ENCODE results near the gene TMEM183A.

Gene TMEM183A

DNA sequence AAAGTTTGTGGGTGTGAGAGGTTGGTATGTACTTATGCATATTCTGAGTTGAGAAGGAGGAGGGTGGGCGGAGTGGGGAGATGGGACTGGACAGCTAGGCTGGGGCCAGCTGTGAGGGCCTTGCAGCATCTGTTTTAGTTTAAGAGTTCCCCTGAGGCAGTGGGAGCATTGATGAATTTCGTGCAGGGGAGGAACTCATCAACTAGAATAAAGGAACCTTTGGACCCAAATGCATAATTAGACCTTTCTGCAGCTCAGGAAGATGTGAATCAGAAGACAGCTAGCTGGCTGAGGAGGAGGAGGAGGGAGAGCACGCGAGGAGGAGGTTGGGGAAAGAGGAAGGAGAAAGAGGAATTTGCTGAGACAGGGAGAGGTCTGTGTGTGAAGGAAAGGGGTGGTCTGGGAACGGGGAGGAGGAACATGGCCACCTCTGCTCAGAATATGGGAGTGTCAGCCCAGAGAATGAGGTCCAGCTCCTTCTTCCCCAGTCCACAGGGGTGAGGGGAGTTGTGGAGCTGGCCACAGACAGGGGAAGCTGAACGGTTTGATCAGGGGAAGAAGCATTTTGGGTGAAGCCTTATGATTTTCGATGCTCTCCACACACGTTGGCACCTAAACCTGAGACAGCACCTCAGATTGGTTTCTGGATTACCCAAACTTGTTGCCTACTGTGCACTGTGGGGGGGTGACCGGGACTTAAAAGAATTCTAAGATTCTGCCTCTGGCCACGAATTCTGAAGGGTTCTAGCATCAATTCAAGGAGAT lies 50.9 kb downstream of the TMEM183A start:
- Histone ChIP-seq H3K9me3 (ENCODE audit: low read length) (no peaks in the 10 kb centered on the region), H3K4me3 (ENCODE audit: low read depth, low read length, poor library complexity, severe bottlenecking) (no peak overlapping the region), H3K79me2 (ENCODE audit: insufficient read depth, low read length) (no peaks in the 10 kb centered on the region), H3K36me3 (ENCODE audit: insufficient read depth, low read length) (no peaks in the 10 kb centered on the region), H3K4me2 (ENCODE audit: low read length) (no peak overlapping the region), H3K9ac (ENCODE audit: low read length) (no peak overlapping the region), H3F3A (ENCODE audit: insufficient read depth, low read length) (no peaks in the 10 kb centered on the region), H2AFZ (ENCODE audit: low read length) (no peak overlapping the region), H3K27ac (ENCODE audit: low read depth, low read length, poor library complexity, severe bottlenecking) (no peak overlapping the region), H4K20me1 (ENCODE audit: insufficient read depth, low read length) (no peaks in the 10 kb centered on the region), H3K9me2 (ENCODE audit: low read depth, low read length) (no peaks in the 10 kb centered on the region), H3K27me3 (ENCODE audit: insufficient read depth, low read length) (peaks cover 9% of the 10 kb centered on the region; the same call in 1 of the 2 replicates), H3K4me1 (ENCODE audit: insufficient read depth, low read length, severe bottlenecking) (no peaks in the 10 kb centered on the region)
- TF ChIP-seq EZH2 (IDR thresholded peaks at IDR 0.05; ENCODE audit: borderline replicate concordance, low read length), result no peak
- TF ChIP-seq, protein P1, sequence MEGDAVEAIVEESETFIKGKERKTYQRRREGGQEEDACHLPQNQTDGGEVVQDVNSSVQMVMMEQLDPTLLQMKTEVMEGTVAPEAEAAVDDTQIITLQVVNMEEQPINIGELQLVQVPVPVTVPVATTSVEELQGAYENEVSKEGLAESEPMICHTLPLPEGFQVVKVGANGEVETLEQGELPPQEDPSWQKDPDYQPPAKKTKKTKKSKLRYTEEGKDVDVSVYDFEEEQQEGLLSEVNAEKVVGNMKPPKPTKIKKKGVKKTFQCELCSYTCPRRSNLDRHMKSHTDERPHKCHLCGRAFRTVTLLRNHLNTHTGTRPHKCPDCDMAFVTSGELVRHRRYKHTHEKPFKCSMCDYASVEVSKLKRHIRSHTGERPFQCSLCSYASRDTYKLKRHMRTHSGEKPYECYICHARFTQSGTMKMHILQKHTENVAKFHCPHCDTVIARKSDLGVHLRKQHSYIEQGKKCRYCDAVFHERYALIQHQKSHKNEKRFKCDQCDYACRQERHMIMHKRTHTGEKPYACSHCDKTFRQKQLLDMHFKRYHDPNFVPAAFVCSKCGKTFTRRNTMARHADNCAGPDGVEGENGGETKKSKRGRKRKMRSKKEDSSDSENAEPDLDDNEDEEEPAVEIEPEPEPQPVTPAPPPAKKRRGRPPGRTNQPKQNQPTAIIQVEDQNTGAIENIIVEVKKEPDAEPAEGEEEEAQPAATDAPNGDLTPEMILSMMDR (IDR thresholded peaks at IDR 0.05; ENCODE audit: low read length), result no peak

DNA sequence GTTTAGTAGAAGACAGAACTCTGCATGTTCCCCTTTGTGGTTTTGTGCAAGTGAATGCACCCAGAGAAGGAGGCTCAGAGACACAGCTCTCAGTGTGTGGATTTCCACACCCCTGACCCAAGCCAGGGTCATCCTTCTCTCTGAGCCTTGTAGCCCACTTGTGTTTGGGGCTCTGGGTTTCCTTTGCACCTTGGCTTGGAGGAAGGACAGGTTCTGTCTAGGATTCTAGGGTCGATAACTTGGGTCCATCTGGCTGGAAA lies 51.4 kb downstream of the TMEM183A start:
- Histone ChIP-seq H3K27ac (ENCODE audit: low read depth, low read length, poor library complexity, severe bottlenecking) (no peak overlapping the region), H3K27me3 (ENCODE audit: insufficient read depth, low read length) (peaks cover 9% of the 10 kb centered on the region; the same call in 1 of the 2 replicates), H2AFZ (ENCODE audit: low read length) (no peak overlapping the region), H3K4me3 (ENCODE audit: low read depth, low read length, poor library complexity, severe bottlenecking) (no peak overlapping the region), H3K79me2 (ENCODE audit: insufficient read depth, low read length) (no peaks in the 10 kb centered on the region), H3K9ac (ENCODE audit: low read length) (no peak overlapping the region), H3K9me3 (ENCODE audit: low read length) (no peaks in the 10 kb centered on the region), H3K36me3 (ENCODE audit: insufficient read depth, low read length) (no peaks in the 10 kb centered on the region), H3F3A (ENCODE audit: insufficient read depth, low read length) (no peaks in the 10 kb centered on the region), H4K20me1 (ENCODE audit: insufficient read depth, low read length) (no peaks in the 10 kb centered on the region), H3K4me2 (ENCODE audit: low read length) (no peak overlapping the region), H3K9me2 (ENCODE audit: low read depth, low read length) (no peaks in the 10 kb centered on the region), H3K4me1 (ENCODE audit: insufficient read depth, low read length, severe bottlenecking) (no peaks in the 10 kb centered on the region)
- TF ChIP-seq, protein P1 (IDR thresholded peaks at IDR 0.05; ENCODE audit: low read length), result no peak

DNA sequence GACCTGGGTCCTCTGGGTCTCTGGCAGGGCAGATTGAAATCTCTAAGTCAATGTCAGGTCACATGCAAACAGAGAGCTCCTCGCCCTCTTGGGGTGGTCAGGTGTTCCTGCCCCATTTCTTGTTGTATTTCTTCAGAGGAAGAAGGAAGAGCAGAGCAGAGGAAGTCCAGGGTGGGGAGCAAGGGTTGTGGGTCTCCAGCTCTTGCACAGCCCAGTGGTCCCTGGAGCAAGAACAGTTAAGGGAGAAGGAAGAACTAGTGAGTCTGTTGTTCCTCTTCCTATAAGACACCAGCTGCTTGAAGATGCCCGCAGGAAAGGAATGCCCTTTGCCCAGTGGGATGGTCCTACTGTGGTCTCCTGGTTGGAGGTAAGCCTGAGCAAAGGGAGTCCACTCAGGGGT lies 52.3 kb downstream of the TMEM183A start:
- no peak for TF ChIP-seq EZH2 (IDR thresholded peaks at IDR 0.05; ENCODE audit: borderline replicate concordance, low read length)
- TF ChIP-seq, protein P1 (IDR thresholded peaks at IDR 0.05; ENCODE audit: low read length), result no peak
- no peak overlapping the region for H3K4me3 ChIP-seq (ENCODE audit: low read depth, low read length, poor library complexity, severe bottlenecking)
- H3F3A ChIP-seq (ENCODE audit: insufficient read depth, low read length), result no peaks in the 10 kb centered on the region
- no peak overlapping the region for H3K27ac ChIP-seq (ENCODE audit: low read depth, low read length, poor library complexity, severe bottlenecking)
- no peak overlapping the region for H3K9ac ChIP-seq (ENCODE audit: low read length)
- no peaks in the 10 kb centered on the region for H3K9me2 ChIP-seq (ENCODE audit: low read depth, low read length)
- no peak overlapping the region for H3K4me2 ChIP-seq (ENCODE audit: low read length)
- H3K4me1 ChIP-seq (ENCODE audit: insufficient read depth, low read length, severe bottlenecking), result no peaks in the 10 kb centered on the region
- no peaks in the 10 kb centered on the region for H3K9me3 ChIP-seq (ENCODE audit: low read length)
- no peaks in the 10 kb centered on the region for H3K79me2 ChIP-seq (ENCODE audit: insufficient read depth, low read length)
- no peaks in the 10 kb centered on the region for H3K36me3 ChIP-seq (ENCODE audit: insufficient read depth, low read length)
- H4K20me1 ChIP-seq (ENCODE audit: insufficient read depth, low read length), result no peaks in the 10 kb centered on the region
- peaks cover 9% of the 10 kb centered on the region; the same call in 1 of the 2 replicates for H3K27me3 ChIP-seq (ENCODE audit: insufficient read depth, low read length)
- no peak overlapping the region for H2AFZ ChIP-seq (ENCODE audit: low read length)
